HepG2 (cell line): Measurements from ENCODE around the gene TFAP2E. TPM values are rescaled to one million over a fixed set of nuclear protein-coding genes. Genes with fewer than 3 reads are reported as not detected.
A peak's percentile ranks its signal among the peaks of the same experiment; 100 is the strongest.

Experiments used
- ATAC-seq: fragments of 200-7000 bp; cut with Tn5 transposase; 3 replicates; pipeline ENCODE4 v1.9.1; 2020; ENCODE audit warnings: mild to moderate bottlenecking, moderate library complexity
- BruUV-seq: library from RNA; stranded (reverse); fragments of 400-500 nt; replicated peaks from 2 replicates; lab custom pipeline; 2021; lab: Mats Ljungman, UMichigan
- CTCF ChIA-PET: fragments of 300-600 bp; formaldehyde crosslinking; extraction: SDS; loops from one replicate; lab custom pipeline; 2021; ENCODE audit warnings: low total read pairs, inconsistent platforms, low intra/inter-chr PET ratio; lab: Yijun Ruan, JAX
- POLR2A ChIA-PET: fragments of 350-600 bp; sonication (Branson Sonifier 250); formaldehyde crosslinking; loops from one replicate; lab custom pipeline; 2020; ENCODE audit warnings: antibody characterized with exemption, inconsistent platforms; lab: Yijun Ruan, JAX
- DNase-seq: peaks from one replicate; pipeline ENCODE4 v3.0.0-alpha.2; 2015; ENCODE audit warnings: low spot score
- FAIRE-seq: peaks from 3 replicates; lab custom pipeline; 2011; peaks lifted over from hg19 to GRCh38; lab: Jason Lieb, UNC
- H2AFZ ChIP-seq: one replicate; pipeline ENCODE4 v1.6.1; 2011; ENCODE audit warnings: low read length, inconsistent platforms
- H3K27ac ChIP-seq: fragments of 300-600 bp; 3 replicates; pipeline ENCODE4 v1.8.0; 2011; ENCODE audit warnings: mixed run types, mild to moderate bottlenecking, mixed read lengths, low read length, inconsistent platforms; ENCODE audit not compliant: insufficient read depth; ENCODE audit errors: extremely low read length
- H3K27me3 ChIP-seq, 2 experiments: fragments of 200-600 bp in 1 of 2; 2 replicates in 1 of 2; 3 replicates in 1 of 2; pipeline versions ENCODE4 v1.6.0 to v1.8.0; 2011; ENCODE audit warnings: low read length in 2 of 2, mild to moderate bottlenecking in 2 of 2, moderate library complexity in 2 of 2, inconsistent platforms in 1 of 2; ENCODE audit not compliant: insufficient read depth in 2 of 2, control insufficient read depth in 1 of 2
- H3K36me3 ChIP-seq, 2 experiments: fragments of 200-600 bp in 1 of 2; replicated peaks in 1 of 2; 2 replicates in 1 of 2; 3 replicates in 1 of 2; pipeline versions ENCODE4 v1.5.1 to v1.8.0; 2011; ENCODE audit warnings: low read length in 2 of 2, inconsistent platforms in 1 of 2; ENCODE audit not compliant: insufficient read depth in 2 of 2, control insufficient read depth in 1 of 2
- H3K4me1 ChIP-seq: 2 replicates; pipeline ENCODE4 v1.5.1; 2012; ENCODE audit warnings: low read length, inconsistent platforms; ENCODE audit not compliant: insufficient read depth
- H3K4me2 ChIP-seq: 2 replicates; pipeline ENCODE4 v1.6.0; 2011; ENCODE audit warnings: low read depth, low read length, inconsistent platforms
- H3K4me3 ChIP-seq, 3 experiments: fragments of 200-600 bp in 1 of 3; sonication (generic), shearing (Covaris generic) in 1 of 3; replicated peaks in 1 of 3; 2 replicates each; pipeline ENCODE4 v1.5.1; 2011 to 2016; ENCODE audit warnings: low read length in 3 of 3, inconsistent platforms in 2 of 3, low read depth in 2 of 3, mild to moderate bottlenecking in 2 of 3, control low read depth in 1 of 3, mixed read lengths in 1 of 3; ENCODE audit not compliant: insufficient read depth in 1 of 3
- H3K79me2 ChIP-seq: one replicate; pipeline ENCODE4 v1.6.1; 2011; ENCODE audit warnings: low read length, inconsistent platforms; ENCODE audit not compliant: insufficient read depth
- H3K9ac ChIP-seq: 2 replicates; pipeline ENCODE4 v1.6.0; 2011; ENCODE audit warnings: mild to moderate bottlenecking, low read depth, low read length, inconsistent platforms; ENCODE audit not compliant: insufficient read depth
- H3K9me3 ChIP-seq: 2 replicates; pipeline ENCODE4 v1.5.1; 2012; ENCODE audit warnings: mild to moderate bottlenecking, low read length
- H4K20me1 ChIP-seq: 2 replicates; pipeline ENCODE4 v1.6.0; 2011; ENCODE audit warnings: inconsistent platforms, mild to moderate bottlenecking, low read length, moderate library complexity; ENCODE audit not compliant: insufficient read depth
- FOXC1 ChIP-seq: sonication (generic); formaldehyde crosslinking; IDR thresholded peaks from 2 replicates; pipeline ENCODE4 v1.8.0; 2022; ENCODE audit warnings: mild to moderate bottlenecking, missing genetic modification reagents, borderline replicate concordance
- GFI1 ChIP-seq: sonication (generic); formaldehyde crosslinking; IDR thresholded peaks from 2 replicates; pipeline ENCODE4 v1.5.0; 2020; ENCODE audit warnings: missing genetic modification reagents, mild to moderate bottlenecking, borderline replicate concordance
- HOXA3 ChIP-seq: sonication (generic); formaldehyde crosslinking; IDR thresholded peaks from 2 replicates; pipeline ENCODE4 v1.5.0; 2020; ENCODE audit warnings: missing genetic modification reagents
- ZNF30 ChIP-seq: sonication (generic); formaldehyde crosslinking; IDR thresholded peaks from 2 replicates; pipeline ENCODE4 v1.5.0; 2020; ENCODE audit warnings: mild to moderate bottlenecking, missing genetic modification reagents
- ZNF572 ChIP-seq: sonication (generic); formaldehyde crosslinking; IDR thresholded peaks from 2 replicates; pipeline ENCODE4 v1.5.1; 2020; ENCODE audit warnings: mild to moderate bottlenecking, missing genetic modification reagents
- ZNF737 ChIP-seq: sonication (generic); formaldehyde crosslinking; IDR thresholded peaks from 2 replicates; pipeline ENCODE4 v1.5.0; 2020; ENCODE audit warnings: missing genetic modification reagents, mild to moderate bottlenecking, borderline replicate concordance
- ZSCAN25 ChIP-seq: sonication (generic); formaldehyde crosslinking; IDR thresholded peaks from 2 replicates; pipeline ENCODE4 v1.8.0; 2022; ENCODE audit warnings: mild to moderate bottlenecking, missing genetic modification reagents
- WGBS: methylation state at CpG from one replicate; pipeline ENCODE4 v1.1.6; 2017; ENCODE audit warnings: low lambda C conversion rate; 5-methylcytosine and 5-hydroxymethylcytosine counted together
- in situ Hi-C: cut with HindIII; loops from 2 replicates; pipeline ENCODE4 v1.10.0; 2017; ENCODE audit warnings: low pct_unique_long_range_greater_than_20kb; ENCODE audit not compliant: extremely low pct_ligation_motif_present
- intact Hi-C: fragments of 100-400 bp; cut with micrococcal nuclease; formaldehyde crosslinking; loops from one replicate; pipeline ENCODE4 v1.10.0; 2022; ENCODE audit not compliant: unreplicated experiment
- polyA plus RNA-seq, 8 experiments: library from polyadenylated mRNA; depleted of rRNA in 3 of 8; stranded (reverse) in 7 of 8; unstranded in 1 of 8; fragments of >200 nt; fragmentation: Illumina TruSeq in 4 of 8; extraction: Trizol in 4 of 8; gene quantifications; 2 replicates each; pipeline versions ENCODE4 v1.2.1 to v1.2.3, GENCODE V29; 2011 to 2016; ENCODE audit warnings: low read depth in 4 of 8, missing spikeins in 1 of 8, mixed read lengths in 1 of 8; ENCODE audit not compliant: insufficient read depth in 1 of 8
- total RNA-seq, 5 experiments: library from RNA; depleted of rRNA; stranded (reverse); fragments of >200 nt; fragmentation: Illumina TruSeq; extraction: Trizol; gene quantifications; 2 replicates each; pipeline ENCODE4 v1.2.3, GENCODE V29; 2016; ENCODE audit warnings: low read depth in 1 of 5
- TF ChIP-seq, protein P1 (sequence below): IDR thresholded peaks from 2 replicates; pipeline ENCODE4 v1.6.1; 2016; ENCODE audit warnings: missing compliant biosample characterization, missing genetic modification reagents, borderline replicate concordance
- TF ChIP-seq, protein P2 (sequence below): sonication (generic); formaldehyde crosslinking; IDR thresholded peaks from 2 replicates; pipeline ENCODE4 v1.4.0; 2020; ENCODE audit warnings: missing genetic modification reagents
- TF ChIP-seq, protein P3 (sequence below): sonication (generic); formaldehyde crosslinking; IDR thresholded peaks from 2 replicates; pipeline ENCODE4 v1.4.0; 2020; ENCODE audit warnings: low read depth, mild to moderate bottlenecking, missing genetic modification reagents
- TF ChIP-seq, protein P4 (sequence below): conservative IDR thresholded peaks from 2 replicates; pipeline ENCODE4 v1.6.1; 2018; ENCODE audit warnings: missing genetic modification reagents
- TF ChIP-seq, protein P5 (sequence below): sonication (generic); formaldehyde crosslinking; IDR thresholded peaks from 2 replicates; pipeline ENCODE4 v1.4.0; 2020; ENCODE audit warnings: mild to moderate bottlenecking, missing genetic modification reagents

The TFAP2E gene
- total and polyA plus RNA-seq, 2 of the 13 experiments (the other 11 are each of a cell fraction or from before 2014, with no cell fraction given): 0.31 to 0.41 TPM

DNA sequence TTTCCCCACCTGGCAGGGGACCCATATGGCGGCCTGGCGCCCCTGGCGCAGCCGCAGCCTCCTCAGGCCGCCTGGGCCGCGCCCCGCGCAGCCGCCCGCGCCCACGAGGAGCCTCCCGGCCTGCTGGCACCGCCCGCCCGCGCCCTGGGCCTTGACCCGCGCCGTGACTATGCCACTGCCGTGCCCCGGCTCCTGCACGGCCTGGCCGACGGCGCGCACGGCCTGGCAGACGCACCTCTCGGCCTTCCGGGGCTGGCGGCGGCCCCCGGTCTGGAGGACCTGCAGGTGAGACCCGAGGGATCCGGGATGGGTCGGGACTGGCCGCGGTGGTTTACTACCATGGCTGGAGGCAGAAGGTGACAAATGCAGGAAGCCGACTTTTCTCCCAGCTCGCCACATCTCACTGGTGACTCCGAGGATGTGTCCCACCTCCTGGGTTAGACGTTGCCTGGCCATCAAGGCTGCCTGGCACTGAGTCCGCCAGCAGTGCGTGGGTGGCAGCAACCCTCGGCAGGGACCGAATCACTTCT is 1.1 kb downstream of the TFAP2E start:
- TF ChIP-seq ZNF572 (CRISPR knock-in tag) (no peak), ZSCAN25 (CRISPR knock-in tag) (no peak), GFI1 (CRISPR knock-in tag) (no peak), ZNF737 (CRISPR knock-in tag) (no peak), FOXC1 (CRISPR knock-in tag) (no peak), HOXA3 (CRISPR knock-in tag) (no peak), ZNF30 (no peak)
- TF ChIP-seq, protein P1, sequence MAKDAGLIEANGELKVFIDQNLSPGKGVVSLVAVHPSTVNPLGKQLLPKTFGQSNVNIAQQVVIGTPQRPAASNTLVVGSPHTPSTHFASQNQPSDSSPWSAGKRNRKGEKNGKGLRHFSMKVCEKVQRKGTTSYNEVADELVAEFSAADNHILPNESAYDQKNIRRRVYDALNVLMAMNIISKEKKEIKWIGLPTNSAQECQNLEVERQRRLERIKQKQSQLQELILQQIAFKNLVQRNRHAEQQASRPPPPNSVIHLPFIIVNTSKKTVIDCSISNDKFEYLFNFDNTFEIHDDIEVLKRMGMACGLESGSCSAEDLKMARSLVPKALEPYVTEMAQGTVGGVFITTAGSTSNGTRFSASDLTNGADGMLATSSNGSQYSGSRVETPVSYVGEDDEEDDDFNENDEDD: no peak
- TF ChIP-seq, protein P2, sequence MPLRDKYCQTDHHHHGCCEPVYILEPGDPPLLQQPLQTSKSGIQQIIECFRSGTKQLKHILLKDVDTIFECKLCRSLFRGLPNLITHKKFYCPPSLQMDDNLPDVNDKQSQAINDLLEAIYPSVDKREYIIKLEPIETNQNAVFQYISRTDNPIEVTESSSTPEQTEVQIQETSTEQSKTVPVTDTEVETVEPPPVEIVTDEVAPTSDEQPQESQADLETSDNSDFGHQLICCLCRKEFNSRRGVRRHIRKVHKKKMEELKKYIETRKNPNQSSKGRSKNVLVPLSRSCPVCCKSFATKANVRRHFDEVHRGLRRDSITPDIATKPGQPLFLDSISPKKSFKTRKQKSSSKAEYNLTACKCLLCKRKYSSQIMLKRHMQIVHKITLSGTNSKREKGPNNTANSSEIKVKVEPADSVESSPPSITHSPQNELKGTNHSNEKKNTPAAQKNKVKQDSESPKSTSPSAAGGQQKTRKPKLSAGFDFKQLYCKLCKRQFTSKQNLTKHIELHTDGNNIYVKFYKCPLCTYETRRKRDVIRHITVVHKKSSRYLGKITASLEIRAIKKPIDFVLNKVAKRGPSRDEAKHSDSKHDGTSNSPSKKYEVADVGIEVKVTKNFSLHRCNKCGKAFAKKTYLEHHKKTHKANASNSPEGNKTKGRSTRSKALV (CRISPR knock-in tag): no peak
- TF ChIP-seq, protein P3, sequence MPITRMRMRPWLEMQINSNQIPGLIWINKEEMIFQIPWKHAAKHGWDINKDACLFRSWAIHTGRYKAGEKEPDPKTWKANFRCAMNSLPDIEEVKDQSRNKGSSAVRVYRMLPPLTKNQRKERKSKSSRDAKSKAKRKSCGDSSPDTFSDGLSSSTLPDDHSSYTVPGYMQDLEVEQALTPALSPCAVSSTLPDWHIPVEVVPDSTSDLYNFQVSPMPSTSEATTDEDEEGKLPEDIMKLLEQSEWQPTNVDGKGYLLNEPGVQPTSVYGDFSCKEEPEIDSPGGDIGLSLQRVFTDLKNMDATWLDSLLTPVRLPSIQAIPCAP: no peak
- TF ChIP-seq, protein P4, sequence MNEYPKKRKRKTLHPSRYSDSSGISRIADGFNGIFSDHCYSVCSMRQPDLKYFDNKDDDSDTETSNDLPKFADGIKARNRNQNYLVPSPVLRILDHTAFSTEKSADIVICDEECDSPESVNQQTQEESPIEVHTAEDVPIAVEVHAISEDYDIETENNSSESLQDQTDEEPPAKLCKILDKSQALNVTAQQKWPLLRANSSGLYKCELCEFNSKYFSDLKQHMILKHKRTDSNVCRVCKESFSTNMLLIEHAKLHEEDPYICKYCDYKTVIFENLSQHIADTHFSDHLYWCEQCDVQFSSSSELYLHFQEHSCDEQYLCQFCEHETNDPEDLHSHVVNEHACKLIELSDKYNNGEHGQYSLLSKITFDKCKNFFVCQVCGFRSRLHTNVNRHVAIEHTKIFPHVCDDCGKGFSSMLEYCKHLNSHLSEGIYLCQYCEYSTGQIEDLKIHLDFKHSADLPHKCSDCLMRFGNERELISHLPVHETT (CRISPR knock-in tag): no peak
- TF ChIP-seq, protein P5, sequence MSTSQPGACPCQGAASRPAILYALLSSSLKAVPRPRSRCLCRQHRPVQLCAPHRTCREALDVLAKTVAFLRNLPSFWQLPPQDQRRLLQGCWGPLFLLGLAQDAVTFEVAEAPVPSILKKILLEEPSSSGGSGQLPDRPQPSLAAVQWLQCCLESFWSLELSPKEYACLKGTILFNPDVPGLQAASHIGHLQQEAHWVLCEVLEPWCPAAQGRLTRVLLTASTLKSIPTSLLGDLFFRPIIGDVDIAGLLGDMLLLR: no peak
- H3K9ac ChIP-seq: no peak overlapping the region
- peaks cover 28% of the 10 kb centered on the region for H3K4me1 ChIP-seq
- CTCF ChIA-PET: no interaction called here
- H3K36me3 ChIP-seq: no peaks in the 10 kb centered on the region
- no peaks in the 10 kb centered on the region for H3K79me2 ChIP-seq
- H3K4me3 ChIP-seq: peak overlapping the region in 1 of 3 experiments; percentile 65; a peak in 1 of 6 replicates
- in situ Hi-C loops (no loop called here), intact Hi-C loops (loop anchor here (2.0 kb wide), 1 partner anchor 19 kb away; no protein-coding TSS in a partner anchor)
- WGBS: 96% methylated on average over 42 of the region's 48 CpGs
- H3K4me2 ChIP-seq: peak overlapping the region; percentile 97
- POLR2A ChIA-PET: no interaction called here
- H3K27me3 ChIP-seq: peaks cover 0 to 10% of the 10 kb centered on the region in 2 experiments; a peak in 1 of 5 replicates
- no peaks in the 10 kb centered on the region for H4K20me1 ChIP-seq
- no peaks in the 10 kb centered on the region for H3K9me3 ChIP-seq
- DNase-seq (no peak), ATAC-seq (no peak), FAIRE-seq (no peak)
- H3K27ac ChIP-seq: no peak overlapping the region
- no TSS peak for BruUV-seq
- no peak overlapping the region for H2AFZ ChIP-seq
